ENCODE measurements around the gene STX18. TPM values are rescaled to one million over a fixed set of nuclear protein-coding genes. Genes with fewer than 3 reads are reported as not detected.

Gene STX18
- total and polyA plus RNA-seq, 2 of the 13 experiments (the other 11 are each of a cell fraction or from before 2014, with no cell fraction given) = 23.9 to 37.1 TPM

- TF ChIP-seq MTERF4 (CRISPR knock-in tag; IDR thresholded peaks at IDR 0.05) = no peak
- TF ChIP-seq ZNF20 (CRISPR knock-in tag; IDR thresholded peaks at IDR 0.05) = no peak
- TF ChIP-seq LCORL (IDR thresholded peaks at IDR 0.05) = no peak
- TF ChIP-seq LCORL (CRISPR knock-in tag; IDR thresholded peaks at IDR 0.05) = no peak
- no peak for TF ChIP-seq GPN1 (CRISPR knock-in tag; IDR thresholded peaks at IDR 0.05; ENCODE audit: borderline replicate concordance)
- no peak for TF ChIP-seq DZIP1 (CRISPR knock-in tag; IDR thresholded peaks at IDR 0.05)
- TF ChIP-seq ZNF678 (CRISPR knock-in tag; IDR thresholded peaks at IDR 0.05) = no peak
- peak; percentile 74; the same call in 1 of the 2 replicates for TF ChIP-seq MYC (CRISPR knock-in tag; IDR thresholded peaks at IDR 0.05; ENCODE audit: borderline replicate concordance)
- TF ChIP-seq RARA (CRISPR knock-in tag; IDR thresholded peaks at IDR 0.05) = peak; percentile 67
- no peak for TF ChIP-seq KLF12 (CRISPR knock-in tag; IDR thresholded peaks at IDR 0.05; ENCODE audit: borderline replicate concordance)
- TF ChIP-seq SMARCE1 (IDR thresholded peaks at IDR 0.05; ENCODE audit: borderline replicate concordance) = no peak
- no peak for TF ChIP-seq ZNF576 (CRISPR knock-in tag; IDR thresholded peaks at IDR 0.05)
- TF ChIP-seq PRDM10 (CRISPR knock-in tag; IDR thresholded peaks at IDR 0.05; ENCODE audit: low read depth) = no peak
- TF ChIP-seq ELF1 (CRISPR knock-in tag; IDR thresholded peaks at IDR 0.05) = peak; percentile 16; the same call in 1 of the 2 replicates
- TF ChIP-seq ZNF574 (CRISPR knock-in tag; IDR thresholded peaks at IDR 0.05) = 0 out of 2 replicates have a peak, but pooled peaks have one; percentile 31
- no peak for TF ChIP-seq NFKB2 (CRISPR knock-in tag; IDR thresholded peaks at IDR 0.05; ENCODE audit: borderline replicate concordance)
- TF ChIP-seq RNF219 (CRISPR knock-in tag; IDR thresholded peaks at IDR 0.05) = no peak
Observed at GRCh38 chr4:4472344-4472958, 69.4 kb downstream of the STX18 start (continued).

All from HepG2 (cell line).